Measurements from ENCODE around the gene LAIR1.

DNA sequence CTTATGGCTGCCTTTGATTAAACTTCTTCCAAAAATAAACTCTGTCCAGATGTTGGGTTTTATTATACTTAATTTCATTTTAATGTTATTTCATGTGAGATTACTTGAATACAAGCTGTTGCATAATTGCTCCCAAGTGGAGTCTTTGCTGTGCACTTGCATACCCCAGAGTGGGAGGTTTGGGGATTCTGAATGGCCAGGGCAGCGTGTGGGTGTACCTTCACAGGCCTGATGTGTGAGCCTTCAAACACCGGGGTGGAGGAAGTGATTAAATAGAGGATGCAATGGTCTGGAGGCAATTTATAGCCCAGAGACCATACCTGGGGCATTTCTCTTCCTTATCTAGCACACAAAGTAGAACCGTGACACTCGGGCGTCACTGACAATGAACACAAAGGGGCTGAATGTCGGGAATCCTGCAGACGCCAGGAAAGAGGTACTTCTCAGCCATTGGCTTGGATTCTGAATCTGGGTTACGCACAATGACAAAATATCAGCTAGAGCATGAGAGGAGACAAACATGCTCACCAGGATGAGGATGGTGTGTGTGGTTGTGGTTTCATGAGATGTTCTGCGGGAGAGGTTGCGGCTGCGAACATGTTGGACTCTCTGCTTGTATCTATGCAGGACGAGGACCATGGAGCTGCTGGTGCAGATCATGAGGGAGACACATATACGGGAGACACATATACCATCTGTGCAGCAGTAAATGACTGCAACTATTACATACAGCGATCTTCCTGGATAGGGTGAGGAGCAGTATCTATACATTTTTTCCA lies 44.6 kb downstream of the LAIR1 start:
- TF ChIP-seq EZH2 (IDR thresholded peaks at IDR 0.05; ENCODE audit: insufficient read depth, poor library complexity, severe bottlenecking) (no peak), EZH2phosphoT487 (IDR thresholded peaks at IDR 0.05; ENCODE audit: insufficient read depth, low read depth) (no peak)
